ENCODE measurements around the gene BICD2. TPM values are rescaled to one million over a fixed set of nuclear protein-coding genes. Genes with fewer than 3 reads are reported as not detected.
A peak's percentile ranks its signal among the peaks of the same experiment; 100 is the strongest.
"Not testable (repeated sequence)": the region's sequence is repeated elsewhere in the genome, so short reads cannot be mapped to it uniquely, and the experiment has no call there.

BICD2 gene
- 28.9 and 29.4 TPM in 2 replicates for total RNA-seq

DNA sequence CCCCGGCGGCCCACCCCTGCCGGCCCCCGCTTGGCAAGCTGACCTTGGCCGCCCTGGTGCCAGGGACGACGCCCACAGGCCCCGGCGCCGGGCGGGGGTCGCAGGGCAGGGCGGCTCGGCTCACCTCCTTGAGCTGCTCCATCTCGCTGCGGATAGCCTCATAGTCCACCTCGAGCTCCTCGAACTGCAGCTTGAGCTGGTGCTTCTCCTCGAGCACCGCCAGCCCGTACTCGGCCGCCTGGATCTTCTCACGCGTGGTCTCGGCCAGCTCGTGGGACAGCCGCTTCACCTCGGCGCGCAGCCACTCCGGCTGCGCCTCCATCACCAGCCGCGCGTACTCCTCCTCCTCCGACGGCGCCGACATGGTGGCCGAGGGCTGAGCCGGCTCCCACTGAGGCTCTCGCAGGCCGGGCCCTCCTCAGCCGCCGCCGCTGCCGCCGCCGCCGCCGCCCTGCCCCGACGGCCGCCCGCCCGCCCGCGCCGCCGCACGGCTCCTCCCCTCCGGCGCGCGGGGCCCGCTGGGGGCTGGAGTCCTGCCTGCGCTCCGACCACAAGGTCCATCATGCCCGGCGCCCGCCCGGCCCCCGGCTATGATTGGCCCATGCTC lies at the start of gene BICD2:
TSS of gene BICD2 (minus strand) at position 453 of the 607 bp plus-strand sequence. CDS start at position 364, 89 bp downstream.
- peak within 1 kb of the TSS; percentile 92 for H3K27ac Mint-ChIP-seq
- intact Hi-C loops (cut with micrococcal nuclease), result loop anchor here (1.0 to 10.0 kb wide), 7 partner anchors 48 to 1400 kb away; partner anchors contain the start of genes CARD19, FAM120AOS, NINJ1 and SUSD3
- no peaks in the 10 kb centered on the region for H3K9me3 Mint-ChIP-seq
- H3K4me3 Mint-ChIP-seq, result peak within 1 kb of the TSS; percentile 98
- no peak for DNase-seq (ENCODE audit: low spot score)
- no peaks in the 10 kb centered on the region for H3K27me3 Mint-ChIP-seq (ENCODE audit: insufficient read depth)
- H3K4me1 Mint-ChIP-seq (ENCODE audit: low read depth), result peaks cover 42% of the 10 kb centered on the region
- peaks cover 3% of the 10 kb centered on the region for H3K36me3 Mint-ChIP-seq (ENCODE audit: low read depth)

DNA sequence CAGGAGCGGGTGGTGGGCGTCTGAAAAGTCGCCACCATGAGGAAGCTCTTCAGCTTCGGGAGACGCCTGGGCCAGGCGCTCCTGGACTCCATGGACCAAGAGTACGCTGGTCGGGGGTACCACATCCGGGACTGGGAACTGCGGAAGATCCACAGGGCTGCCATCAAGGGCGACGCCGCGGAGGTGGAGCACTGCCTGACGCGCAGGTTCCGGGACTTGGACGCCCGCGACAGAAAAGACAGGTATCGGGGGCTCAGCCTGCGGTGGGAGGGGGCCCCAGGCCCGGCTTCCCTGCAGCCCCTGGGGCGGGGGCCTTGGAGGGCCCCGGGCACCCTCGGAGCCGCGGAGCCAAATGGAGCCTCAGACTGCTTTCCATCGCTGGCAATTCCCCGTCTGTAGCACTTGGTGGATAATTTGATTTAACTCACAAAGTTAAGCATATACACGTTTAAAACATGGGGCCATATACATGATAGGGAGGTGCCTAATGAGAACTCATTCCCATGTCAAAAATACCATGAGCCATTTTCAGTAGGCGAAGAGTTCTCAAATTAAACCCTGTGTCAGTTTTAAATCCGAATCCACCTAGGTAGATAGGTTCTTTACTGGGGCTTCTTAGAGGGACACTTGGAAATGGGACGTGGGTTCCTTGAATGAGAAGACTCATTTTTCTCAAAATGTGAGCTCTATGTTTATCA lies 45.1 kb upstream of the BICD2 start:
- not testable (repeated sequence) for H3K4me1 Mint-ChIP-seq (ENCODE audit: low read depth); H3K9me3 Mint-ChIP-seq; DNase-seq (ENCODE audit: low spot score); H3K36me3 Mint-ChIP-seq (ENCODE audit: low read depth); H3K27ac Mint-ChIP-seq
- intact Hi-C loops (cut with micrococcal nuclease), result loop anchor here (5.0 kb wide), 1 partner anchor 92 kb away; no protein-coding TSS in a partner anchor
- Mint-ChIP-seq H3K27me3 (ENCODE audit: insufficient read depth) (peaks cover 67% of the 10 kb centered on the region), H3K4me3 (peak overlapping the region; percentile 84)

DNA sequence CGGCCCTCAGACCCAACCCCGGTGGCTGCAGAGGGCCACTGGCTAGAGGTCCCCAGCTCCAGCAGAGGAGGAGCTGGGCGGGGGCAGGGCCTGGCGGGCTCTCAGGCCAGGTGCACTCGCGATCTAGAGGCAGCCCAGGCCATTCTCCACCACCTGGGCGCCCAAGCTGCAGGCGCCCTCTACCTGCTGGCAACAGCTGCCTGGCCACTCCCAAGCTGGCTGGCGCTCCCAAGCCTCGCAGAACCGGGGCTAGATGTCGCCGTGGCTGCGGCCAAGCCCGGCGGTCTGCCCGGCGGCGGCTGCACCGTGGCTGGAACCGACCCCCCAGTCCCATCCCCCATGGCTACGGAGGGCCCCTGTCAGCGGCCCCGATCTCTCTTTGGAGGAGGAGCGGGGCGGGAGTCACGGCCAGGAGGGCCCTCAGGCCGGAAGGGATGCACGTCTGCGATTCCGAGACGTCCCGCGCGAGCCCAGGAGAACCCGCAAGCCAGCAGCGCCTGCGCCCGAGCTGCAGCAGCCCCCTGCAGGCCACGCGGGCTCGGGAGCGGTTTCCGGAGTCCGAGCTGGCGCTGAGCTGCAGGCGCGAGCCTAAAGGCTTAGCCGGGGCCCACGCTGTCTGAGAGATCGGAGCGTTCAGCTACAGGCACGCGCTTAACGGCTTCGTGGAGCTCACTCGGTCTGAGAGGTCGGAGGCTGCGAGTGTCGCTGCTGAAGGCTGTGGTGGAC lies 44.3 kb upstream of the BICD2 start:
- Mint-ChIP-seq H3K4me1 (ENCODE audit: low read depth) (peaks cover 5% of the 10 kb centered on the region), H3K4me3 (peak overlapping the region; percentile 84), H3K27me3 (ENCODE audit: insufficient read depth) (peaks cover 62% of the 10 kb centered on the region), H3K36me3 (ENCODE audit: low read depth) (no peaks in the 10 kb centered on the region), H3K27ac (peak overlapping the region; percentile 88), H3K9me3 (no peaks in the 10 kb centered on the region)
- intact Hi-C loops (cut with micrococcal nuclease), result loop anchor here (5.0 kb wide), 1 partner anchor 92 kb away; no protein-coding TSS in a partner anchor
- DNase-seq (ENCODE audit: low spot score), result peak; percentile 44

DNA sequence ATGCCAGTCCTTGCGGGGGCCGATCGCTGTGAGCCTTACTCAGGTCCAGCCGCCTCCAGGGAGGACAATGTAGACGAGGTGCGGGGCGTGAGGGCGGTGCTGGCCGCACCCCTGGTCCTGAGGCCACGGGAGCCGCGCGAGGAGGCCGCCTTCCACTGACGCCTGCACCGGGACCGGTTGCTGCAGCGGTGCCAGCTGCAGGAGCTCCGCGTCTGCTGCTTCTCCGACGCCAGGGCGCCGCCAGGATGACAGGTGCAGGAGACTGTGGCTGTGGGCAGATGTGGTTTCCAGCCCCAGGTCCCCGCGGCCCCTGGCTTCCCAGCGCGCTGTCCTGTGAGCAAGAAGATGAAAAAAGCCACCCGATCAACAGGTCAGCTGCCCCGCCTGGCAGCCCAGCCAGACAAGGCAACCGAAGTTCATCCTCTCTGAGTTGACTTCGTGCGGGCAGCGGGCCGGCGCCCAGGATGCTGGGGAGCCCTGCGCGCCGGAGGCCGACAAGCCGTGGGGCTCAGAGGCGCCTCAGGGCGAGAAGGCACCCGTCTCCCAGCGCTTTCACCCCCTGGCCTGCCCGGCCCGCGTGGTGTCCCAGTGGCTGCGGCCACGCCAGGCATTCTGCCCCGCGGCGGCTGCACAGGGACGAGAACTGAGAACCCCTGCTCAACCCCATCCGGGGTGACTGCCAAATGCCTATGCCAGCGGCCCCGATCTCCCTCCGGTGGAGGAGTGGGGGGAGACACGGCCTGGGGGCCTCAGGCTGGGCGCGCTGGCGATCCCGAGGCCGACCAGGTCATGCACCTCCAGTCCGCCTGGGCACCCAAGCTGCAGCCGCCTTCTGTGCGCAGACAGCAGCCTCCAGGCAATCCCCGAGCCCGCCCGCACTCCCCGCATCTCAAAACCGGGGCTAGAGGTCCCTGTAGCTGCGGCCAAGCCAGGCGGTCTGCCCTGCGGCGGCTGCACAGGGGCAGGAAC lies 43.4 kb upstream of the BICD2 start:
- H3K36me3 Mint-ChIP-seq (ENCODE audit: low read depth), result no peaks in the 10 kb centered on the region
- DNase-seq (ENCODE audit: low spot score), result no peak
- no peak overlapping the region for H3K4me3 Mint-ChIP-seq
- H3K4me1 Mint-ChIP-seq (ENCODE audit: low read depth), result peaks cover 5% of the 10 kb centered on the region
- H3K27ac Mint-ChIP-seq, result no peak overlapping the region
- no peaks in the 10 kb centered on the region for H3K9me3 Mint-ChIP-seq
- intact Hi-C loops (cut with micrococcal nuclease), result loop anchor here (5.0 kb wide), 1 partner anchor 91 kb away; no protein-coding TSS in a partner anchor
- H3K27me3 Mint-ChIP-seq (ENCODE audit: insufficient read depth), result peaks cover 54% of the 10 kb centered on the region

DNA sequence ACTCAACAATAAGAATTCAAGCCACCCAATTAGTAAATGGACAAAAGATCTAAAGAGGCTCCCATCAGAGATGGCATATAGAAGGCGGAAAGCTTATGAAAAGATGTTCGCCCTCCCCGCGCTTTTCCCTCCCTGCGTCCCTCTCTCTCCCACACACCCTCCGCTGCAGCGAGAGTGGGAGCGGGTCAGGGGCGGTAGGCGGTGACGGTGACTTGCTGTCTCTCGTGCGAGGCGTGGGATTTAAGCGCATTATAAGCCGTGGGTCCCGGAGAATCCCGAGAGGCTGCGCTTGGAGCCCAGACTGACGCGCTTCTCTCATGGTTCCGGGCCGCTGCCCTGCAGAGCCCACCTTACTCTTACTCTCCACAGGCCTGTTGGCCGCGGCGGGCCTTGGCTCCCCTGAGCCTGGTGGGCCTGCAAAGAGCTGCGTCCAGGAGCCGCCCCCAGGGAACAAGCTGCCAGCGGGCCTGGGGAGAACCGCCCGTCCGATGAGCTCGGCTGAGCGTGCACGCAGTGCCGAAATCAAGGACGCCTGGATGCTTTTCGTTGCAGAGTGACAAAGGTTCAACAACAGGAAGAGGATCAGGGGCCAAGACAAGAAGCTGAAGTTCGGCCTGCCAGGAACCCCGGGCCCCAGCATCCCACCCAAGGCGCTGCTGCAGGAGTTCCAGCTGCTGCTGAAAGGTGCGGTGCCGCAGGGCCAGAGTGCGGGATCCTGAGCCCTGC lies 42.6 kb upstream of the BICD2 start:
- peaks cover 47% of the 10 kb centered on the region for H3K27me3 Mint-ChIP-seq (ENCODE audit: insufficient read depth)
- H3K27ac Mint-ChIP-seq, result no peak overlapping the region
- intact Hi-C loops (cut with micrococcal nuclease), result loop anchor here (5.0 kb wide), 1 partner anchor 90 kb away; no protein-coding TSS in a partner anchor
- H3K9me3 Mint-ChIP-seq, result no peaks in the 10 kb centered on the region
- no peak for DNase-seq (ENCODE audit: low spot score)
- H3K36me3 Mint-ChIP-seq (ENCODE audit: low read depth), result no peaks in the 10 kb centered on the region
- peaks cover 5% of the 10 kb centered on the region for H3K4me1 Mint-ChIP-seq (ENCODE audit: low read depth)
- H3K4me3 Mint-ChIP-seq, result no peak overlapping the region

DNA sequence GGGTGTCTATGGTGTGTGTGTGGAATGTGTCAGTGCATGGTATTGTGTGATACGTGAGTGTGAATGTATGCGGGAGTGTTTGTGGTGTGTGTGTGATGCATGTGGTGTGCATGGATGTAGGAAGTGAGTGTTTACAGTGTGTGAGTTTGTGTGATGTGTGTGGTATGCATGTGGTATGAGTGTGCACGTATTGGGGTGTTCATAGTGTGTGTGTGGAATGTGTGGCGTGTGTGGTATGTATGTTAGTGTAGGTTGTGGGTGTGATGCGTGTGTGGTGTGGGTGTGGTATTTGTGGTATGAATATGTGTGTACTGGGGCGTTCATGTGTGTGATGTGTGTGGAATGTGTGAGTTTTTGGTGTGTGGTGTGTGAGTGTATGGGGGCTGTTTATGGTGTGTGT lies 40.1 kb upstream of the BICD2 start:
- Mint-ChIP-seq H3K36me3 (ENCODE audit: low read depth) (no peaks in the 10 kb centered on the region), H3K4me3 (no peak overlapping the region), H3K27me3 (ENCODE audit: insufficient read depth) (peaks cover 27% of the 10 kb centered on the region), H3K4me1 (ENCODE audit: low read depth) (peaks cover 10% of the 10 kb centered on the region), H3K27ac (no peak overlapping the region), H3K9me3 (no peaks in the 10 kb centered on the region)
- DNase-seq (ENCODE audit: low spot score), result no peak
- intact Hi-C loops (cut with micrococcal nuclease), result loop anchor here (5.0 kb wide), 1 partner anchor 87 kb away; no protein-coding TSS in a partner anchor

DNA sequence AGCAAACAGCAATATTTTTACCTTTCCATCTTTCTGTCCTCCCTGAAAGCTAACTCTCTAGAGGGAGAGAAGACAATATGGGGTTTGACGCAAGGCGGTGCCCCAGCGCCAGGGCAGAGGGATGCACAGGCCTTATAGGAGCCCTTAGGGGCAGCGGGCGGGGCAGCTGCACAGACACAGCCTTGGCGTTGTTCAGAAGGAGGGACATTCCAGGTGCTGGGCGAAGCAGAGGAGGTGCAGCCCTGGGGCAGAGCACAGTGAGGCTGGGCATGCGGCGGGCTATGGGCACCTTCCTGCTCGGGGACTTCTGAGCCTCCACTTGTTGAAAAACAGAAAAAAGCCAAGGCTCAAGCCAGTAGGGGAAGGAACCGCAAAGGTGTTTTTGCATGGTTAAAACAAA lies 33.7 kb upstream of the BICD2 start:
- DNase-seq (ENCODE audit: low spot score), result no peak
- Mint-ChIP-seq H3K27ac (no peak overlapping the region), H3K27me3 (ENCODE audit: insufficient read depth) (peaks cover 18% of the 10 kb centered on the region), H3K9me3 (no peaks in the 10 kb centered on the region), H3K4me1 (ENCODE audit: low read depth) (peaks cover 12% of the 10 kb centered on the region), H3K36me3 (ENCODE audit: low read depth) (no peaks in the 10 kb centered on the region), H3K4me3 (no peak overlapping the region)
- intact Hi-C loops (cut with micrococcal nuclease), result loop anchor here (10.0 kb wide), 1 partner anchor 164 kb away; no protein-coding TSS in a partner anchor

DNA sequence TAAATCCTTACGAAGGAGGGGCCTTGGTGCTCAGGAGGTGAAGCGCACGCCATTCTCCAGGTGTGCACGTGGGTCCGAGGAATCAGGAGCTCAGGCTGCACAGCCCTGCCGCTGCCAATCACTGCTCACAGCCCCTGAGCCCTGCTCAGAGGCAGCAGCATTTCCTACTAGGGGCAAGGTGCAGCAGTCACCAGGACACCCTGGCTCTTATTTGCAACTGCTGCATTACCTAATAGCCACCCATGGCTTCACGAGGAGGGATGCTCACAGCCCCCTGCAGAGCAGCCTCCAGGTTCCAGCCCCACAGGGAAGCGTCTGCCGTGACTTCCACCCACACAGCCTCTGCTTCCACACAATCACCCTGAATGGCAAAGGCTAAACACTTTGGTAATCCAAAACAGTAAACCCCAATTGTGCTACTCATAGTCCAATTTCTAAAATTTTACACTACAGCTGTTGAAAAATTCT lies 31.7 kb upstream of the BICD2 start:
- not testable (repeated sequence) for H3K27ac Mint-ChIP-seq; H3K9me3 Mint-ChIP-seq; H3K4me3 Mint-ChIP-seq; H3K36me3 Mint-ChIP-seq (ENCODE audit: low read depth); DNase-seq (ENCODE audit: low spot score)
- H3K27me3 Mint-ChIP-seq (ENCODE audit: insufficient read depth), result peaks cover 18% of the 10 kb centered on the region
- H3K4me1 Mint-ChIP-seq (ENCODE audit: low read depth), result peaks cover 12% of the 10 kb centered on the region
- intact Hi-C loops (cut with micrococcal nuclease), result loop anchor here (10.0 kb wide), 1 partner anchor 162 kb away; no protein-coding TSS in a partner anchor

DNA sequence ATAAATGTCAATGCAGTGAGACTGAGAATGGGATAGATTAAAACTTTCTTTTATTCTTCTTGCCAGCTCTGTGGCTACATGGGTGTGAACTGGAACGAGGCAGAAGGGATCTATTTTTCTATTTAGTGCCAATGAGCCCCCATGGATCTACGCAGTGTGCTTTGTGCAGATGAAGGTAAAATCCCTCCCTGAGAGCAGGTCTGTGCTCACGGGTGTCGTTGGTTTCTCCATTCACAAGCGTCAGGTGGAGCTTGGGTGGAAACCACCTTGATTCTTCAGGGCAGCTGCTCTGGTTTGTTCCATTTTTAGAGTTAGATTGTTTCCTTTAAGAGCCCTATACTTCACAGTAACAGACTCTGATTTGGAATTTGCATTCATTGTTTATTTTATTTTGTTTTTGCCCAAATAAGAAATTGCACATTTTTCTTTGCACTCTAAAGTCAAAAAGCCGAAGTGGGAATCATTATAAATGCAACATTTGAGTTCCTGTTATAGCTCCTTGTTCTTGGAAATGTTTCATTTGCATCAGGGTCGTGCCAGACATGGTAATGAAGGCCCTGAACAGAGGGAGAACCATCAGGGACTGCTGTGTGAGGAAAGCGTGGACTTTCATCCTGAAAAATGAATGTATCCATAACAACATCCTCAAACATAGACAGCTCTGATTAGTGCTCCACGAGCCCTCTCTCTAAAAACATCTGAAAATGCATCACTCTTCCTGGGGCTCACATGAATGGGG lies 31.1 kb upstream of the BICD2 start:
- intact Hi-C loops (cut with micrococcal nuclease), result loop anchor here (10.0 kb wide), 1 partner anchor 161 kb away; no protein-coding TSS in a partner anchor
- no peak overlapping the region for H3K27ac Mint-ChIP-seq
- H3K36me3 Mint-ChIP-seq (ENCODE audit: low read depth), result no peaks in the 10 kb centered on the region
- no peaks in the 10 kb centered on the region for H3K9me3 Mint-ChIP-seq
- no peak for DNase-seq (ENCODE audit: low spot score)
- peaks cover 18% of the 10 kb centered on the region for H3K27me3 Mint-ChIP-seq (ENCODE audit: insufficient read depth)
- H3K4me1 Mint-ChIP-seq (ENCODE audit: low read depth), result peaks cover 19% of the 10 kb centered on the region
- H3K4me3 Mint-ChIP-seq, result no peak overlapping the region

DNA sequence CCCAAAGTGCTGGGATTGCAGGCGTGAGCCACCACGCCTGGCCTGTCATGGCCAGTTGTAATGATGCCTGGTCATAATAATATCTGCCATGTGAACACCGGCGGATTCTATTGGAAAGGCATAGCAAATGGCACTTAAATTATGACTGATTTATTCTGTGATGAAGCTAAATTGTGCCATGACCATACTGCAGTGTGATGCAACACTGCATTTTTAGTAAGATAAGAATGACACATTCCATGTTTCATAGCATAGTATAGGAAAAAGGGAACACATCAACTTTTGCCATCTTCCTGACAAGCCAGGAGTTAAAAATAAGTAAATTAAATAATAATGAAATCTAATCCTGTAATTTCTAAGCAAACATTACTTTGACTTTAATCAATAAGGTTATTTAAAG lies 30.4 kb upstream of the BICD2 start:
- Mint-ChIP-seq H3K9me3 (no peaks in the 10 kb centered on the region), H3K4me3 (no peak overlapping the region), H3K27me3 (ENCODE audit: insufficient read depth) (peaks cover 18% of the 10 kb centered on the region), H3K27ac (no peak overlapping the region), H3K4me1 (ENCODE audit: low read depth) (peaks cover 21% of the 10 kb centered on the region), H3K36me3 (ENCODE audit: low read depth) (no peaks in the 10 kb centered on the region)
- DNase-seq (ENCODE audit: low spot score), result no peak
- intact Hi-C loops (cut with micrococcal nuclease), result loop anchor here (10.0 kb wide), 1 partner anchor 160 kb away; no protein-coding TSS in a partner anchor

DNA sequence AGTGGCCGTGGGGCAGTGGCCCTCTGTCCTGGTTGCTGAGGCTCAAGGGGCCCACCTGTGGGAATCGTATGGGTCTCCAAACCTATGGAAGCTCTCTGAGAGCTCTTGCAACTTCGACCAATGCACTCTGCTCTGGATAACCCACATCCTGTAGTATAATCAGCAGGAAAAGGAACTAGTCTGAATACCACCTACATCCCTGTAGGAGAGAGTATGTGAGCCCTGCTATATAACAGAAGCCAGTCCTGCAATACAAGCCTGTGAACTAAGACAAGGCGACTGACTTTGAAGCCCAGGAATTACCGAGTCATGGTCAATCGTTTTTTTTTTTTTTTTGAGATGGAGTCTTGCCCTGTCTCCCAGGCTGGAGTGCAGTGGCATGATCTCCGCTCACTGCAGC lies 29.8 kb upstream of the BICD2 start:
- Mint-ChIP-seq H3K9me3 (no peaks in the 10 kb centered on the region), H3K4me1 (ENCODE audit: low read depth) (peaks cover 16% of the 10 kb centered on the region), H3K27me3 (ENCODE audit: insufficient read depth) (peaks cover 19% of the 10 kb centered on the region), H3K4me3 (no peak overlapping the region), H3K27ac (no peak overlapping the region), H3K36me3 (ENCODE audit: low read depth) (no peaks in the 10 kb centered on the region)
- intact Hi-C loops (cut with micrococcal nuclease), result loop anchor here (10.0 kb wide), 1 partner anchor 160 kb away; no protein-coding TSS in a partner anchor
- DNase-seq (ENCODE audit: low spot score), result no peak

All from activated T-helper 1 cell treated with anti-CD3 and anti-CD28 coated beads, Interleukin-12 subunit alpha, Interleukin-12 subunit beta, Interleukin-2, Interleukin-4 antibody, amounts not matched to agents 30 ng/mL and 10 ng/mL and 1 ng/mL, durations not matched to agents 14 hours and 24 hours and 36 hours (primary cell).